ENCODE measurements around the gene NR3C2. TPM values are rescaled to one million over a fixed set of nuclear protein-coding genes. Genes with fewer than 3 reads are reported as not detected.

NR3C2 gene
- total RNA-seq, 1 experiment from 2014 or later, result 2.8 TPM

GRCh38 chr4:148081745-148082144, 360.5 kb downstream of the NR3C2 start:
- POLR2A ChIA-PET (ENCODE audit: unreplicated experiment), result no interaction called here

GRCh38 chr4:148081267-148081666, 360.9 kb downstream of the NR3C2 start:
- H3K4me1 ChIP-seq (ENCODE audit: insufficient read depth, low read length), result no peaks in the 10 kb centered on the region
- H3K36me3 ChIP-seq (ENCODE audit: low read depth, low read length), result no peaks in the 10 kb centered on the region
- H3K27ac ChIP-seq (ENCODE audit: low read length), result no peak overlapping the region
- no peaks in the 10 kb centered on the region for H3K27me3 ChIP-seq (ENCODE audit: low read length)
- no peaks in the 10 kb centered on the region for H3K9me2 ChIP-seq (replicated peaks; ENCODE audit: low read length)
- no peak overlapping the region for H2AFZ ChIP-seq (ENCODE audit: low read length)
- no TSS peak for BruUV-seq (replicated peaks)
- H4K20me1 ChIP-seq (ENCODE audit: low read length), result no peaks in the 10 kb centered on the region
- ChIA-PET POLR2A (ENCODE audit: unreplicated experiment) (no interaction called here), CTCF (no interaction called here)
- TF ChIP-seq CTCF (conservative IDR thresholded peaks at IDR 0.05; ENCODE audit: low read depth, low read length) (no peak), EZH2 (IDR thresholded peaks at IDR 0.05; ENCODE audit: low read length, unreplicated experiment) (no peak)
- H3K9ac ChIP-seq (ENCODE audit: low read length), result no peak overlapping the region
- no peaks in the 10 kb centered on the region for H3F3A ChIP-seq (ENCODE audit: low read length, unreplicated experiment)
- H3K9me3 ChIP-seq (ENCODE audit: low read length), result no peaks in the 10 kb centered on the region
- no peak for ATAC-seq
- no peak overlapping the region for H3K4me3 ChIP-seq (ENCODE audit: low read length)
- H3K4me2 ChIP-seq (ENCODE audit: low read length), result no peak overlapping the region
- intact Hi-C loops (cut with micrococcal nuclease), result no loop called here
- no peak for DNase-seq
- no peaks in the 10 kb centered on the region for H3K79me2 ChIP-seq (ENCODE audit: low read length)

More at GRCh38 chr4:148081745-148082144, 360.5 kb downstream of the NR3C2 start:
- Histone ChIP-seq H3K27me3 (ENCODE audit: low read length) (no peaks in the 10 kb centered on the region), H4K20me1 (ENCODE audit: low read length) (no peaks in the 10 kb centered on the region), H3K4me3 (ENCODE audit: low read length) (no peak overlapping the region), H3K36me3 (ENCODE audit: low read depth, low read length) (no peaks in the 10 kb centered on the region), H3K9ac (ENCODE audit: low read length) (no peak overlapping the region), H3K27ac (ENCODE audit: low read length) (no peak overlapping the region), H3K4me2 (ENCODE audit: low read length) (no peak overlapping the region), H3K9me3 (ENCODE audit: low read length) (no peaks in the 10 kb centered on the region), H3K79me2 (ENCODE audit: low read length) (no peaks in the 10 kb centered on the region), H3K9me2 (replicated peaks; ENCODE audit: low read length) (no peaks in the 10 kb centered on the region), H2AFZ (ENCODE audit: low read length) (no peak overlapping the region), H3F3A (ENCODE audit: low read length, unreplicated experiment) (no peaks in the 10 kb centered on the region), H3K4me1 (ENCODE audit: insufficient read depth, low read length) (no peaks in the 10 kb centered on the region)
- TF ChIP-seq EZH2 (IDR thresholded peaks at IDR 0.05; ENCODE audit: low read length, unreplicated experiment), result no peak
- TF ChIP-seq EZH2phosphoT487 (IDR thresholded peaks at IDR 0.05; ENCODE audit: borderline replicate concordance, low read length), result no peak
- no peak for TF ChIP-seq CTCF (conservative IDR thresholded peaks at IDR 0.05; ENCODE audit: low read depth, low read length)
- DNase-seq (no peak), ATAC-seq (no peak)
- CTCF ChIA-PET, result no interaction called here
- no TSS peak for BruUV-seq (replicated peaks)
- intact Hi-C loops (cut with micrococcal nuclease), result no loop called here

GRCh38 chr4:148079961-148080360, 362.3 kb downstream of the NR3C2 start:
- POLR2A ChIA-PET (ENCODE audit: unreplicated experiment), result no interaction called here
- H3K27ac ChIP-seq (ENCODE audit: low read length), result no peak overlapping the region
- intact Hi-C loops (cut with micrococcal nuclease), result no loop called here
- TF ChIP-seq CTCF (conservative IDR thresholded peaks at IDR 0.05; ENCODE audit: low read depth, low read length), result no peak
- TF ChIP-seq EZH2 (IDR thresholded peaks at IDR 0.05; ENCODE audit: low read length, unreplicated experiment), result no peak
- TF ChIP-seq EZH2phosphoT487 (IDR thresholded peaks at IDR 0.05; ENCODE audit: borderline replicate concordance, low read length), result no peak
- no peaks in the 10 kb centered on the region for H3K9me3 ChIP-seq (ENCODE audit: low read length)
- no TSS peak for BruUV-seq (replicated peaks)
- no peak overlapping the region for H3K4me3 ChIP-seq (ENCODE audit: low read length)
- no peaks in the 10 kb centered on the region for H3K4me1 ChIP-seq (ENCODE audit: insufficient read depth, low read length)
- no peaks in the 10 kb centered on the region for H3K79me2 ChIP-seq (ENCODE audit: low read length)
- H2AFZ ChIP-seq (ENCODE audit: low read length), result no peak overlapping the region
- no peaks in the 10 kb centered on the region for H3K36me3 ChIP-seq (ENCODE audit: low read depth, low read length)
- no peak overlapping the region for H3K9ac ChIP-seq (ENCODE audit: low read length)
- ATAC-seq (no peak), DNase-seq (no peak)
- no peaks in the 10 kb centered on the region for H3K27me3 ChIP-seq (ENCODE audit: low read length)
- H4K20me1 ChIP-seq (ENCODE audit: low read length), result no peaks in the 10 kb centered on the region
- no peaks in the 10 kb centered on the region for H3K9me2 ChIP-seq (replicated peaks; ENCODE audit: low read length)
- no peaks in the 10 kb centered on the region for H3F3A ChIP-seq (ENCODE audit: low read length, unreplicated experiment)
- CTCF ChIA-PET, result no interaction called here
- H3K4me2 ChIP-seq (ENCODE audit: low read length), result no peak overlapping the region
